ENCODE data around the gene ATP9A.

DNA sequence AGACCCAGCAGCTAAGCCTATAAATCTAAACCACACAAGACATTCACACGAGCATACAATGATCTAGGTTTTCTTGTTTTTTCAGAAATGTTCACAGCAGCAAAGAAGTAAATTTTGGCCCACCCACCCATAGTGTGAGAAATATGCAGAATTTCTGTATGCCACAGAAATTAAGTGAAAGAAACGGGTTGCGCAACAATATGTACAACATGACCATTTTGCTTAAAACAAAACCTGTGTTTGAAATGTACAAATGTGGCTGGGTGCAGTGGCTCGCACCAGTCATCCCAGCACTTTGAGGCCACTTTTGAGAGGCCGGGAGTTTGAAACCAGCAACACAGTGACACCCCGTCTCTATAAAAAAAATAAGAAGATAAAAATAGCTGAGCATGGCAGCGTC, 24.8 kb upstream of the ATP9A start:
- TF ChIP-seq, protein P1, sequence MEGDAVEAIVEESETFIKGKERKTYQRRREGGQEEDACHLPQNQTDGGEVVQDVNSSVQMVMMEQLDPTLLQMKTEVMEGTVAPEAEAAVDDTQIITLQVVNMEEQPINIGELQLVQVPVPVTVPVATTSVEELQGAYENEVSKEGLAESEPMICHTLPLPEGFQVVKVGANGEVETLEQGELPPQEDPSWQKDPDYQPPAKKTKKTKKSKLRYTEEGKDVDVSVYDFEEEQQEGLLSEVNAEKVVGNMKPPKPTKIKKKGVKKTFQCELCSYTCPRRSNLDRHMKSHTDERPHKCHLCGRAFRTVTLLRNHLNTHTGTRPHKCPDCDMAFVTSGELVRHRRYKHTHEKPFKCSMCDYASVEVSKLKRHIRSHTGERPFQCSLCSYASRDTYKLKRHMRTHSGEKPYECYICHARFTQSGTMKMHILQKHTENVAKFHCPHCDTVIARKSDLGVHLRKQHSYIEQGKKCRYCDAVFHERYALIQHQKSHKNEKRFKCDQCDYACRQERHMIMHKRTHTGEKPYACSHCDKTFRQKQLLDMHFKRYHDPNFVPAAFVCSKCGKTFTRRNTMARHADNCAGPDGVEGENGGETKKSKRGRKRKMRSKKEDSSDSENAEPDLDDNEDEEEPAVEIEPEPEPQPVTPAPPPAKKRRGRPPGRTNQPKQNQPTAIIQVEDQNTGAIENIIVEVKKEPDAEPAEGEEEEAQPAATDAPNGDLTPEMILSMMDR (IDR thresholded peaks at IDR 0.05; ENCODE audit: low read depth, low read length, poor library complexity, severe bottlenecking): no peak
- TF ChIP-seq EZH2phosphoT487 (IDR thresholded peaks at IDR 0.05; ENCODE audit: borderline replicate concordance, low read length): no peak

Measured in DOHH2 (cell line).